GM21528 (cell line): ENCODE data around the gene SF1.

Source experiments
- ATAC-seq: cut with Tn5 transposase; IDR thresholded peaks from one replicate; pipeline ENCODE4 v1.9.1; 2021; ENCODE audit warnings: mild to moderate bottlenecking, moderate library complexity; ENCODE audit not compliant: unreplicated experiment, low FRiP score

The SF1 gene

GRCh38 chr11:64750361-64751054, 27.8 kb downstream of the SF1 start:
- no peak for ATAC-seq

- ATAC-seq, result no peak
Measured at GRCh38 chr11:64747961-64748665, 30.2 kb downstream of the SF1 start.

- no peak for ATAC-seq
Measured at GRCh38 chr11:64746486-64746885, 31.9 kb downstream of the SF1 start.

- ATAC-seq, result no peak
Measured at GRCh38 chr11:64745521-64746328, 32.6 kb downstream of the SF1 start.

- ATAC-seq, result no peak
Measured at GRCh38 chr11:64745189-64745520, 33.2 kb downstream of the SF1 start.

- ATAC-seq, result no peak
Measured at GRCh38 chr11:64744544-64745188, 33.7 kb downstream of the SF1 start.

- ATAC-seq, result no peak
Measured at GRCh38 chr11:64743591-64744543, 34.5 kb downstream of the SF1 start, which contains the start of gene RASGRP2. RASGRP2 (minus strand) TSS chr11:64744142; CDS start chr11:64742866, 1,276 bp downstream.

GRCh38 chr11:64742889-64743590, 35.3 kb downstream of the SF1 start:
- ATAC-seq, result no peak

GRCh38 chr11:64742087-64742888, 36.1 kb downstream of the SF1 start:
- ATAC-seq, result no peak

- no peak for ATAC-seq
Measured at GRCh38 chr11:64741375-64742086, 36.8 kb downstream of the SF1 start.

- no peak for ATAC-seq
Measured at GRCh38 chr11:64739871-64740270, 38.5 kb downstream of the SF1 start.

GRCh38 chr11:64736654-64737053, 41.7 kb downstream of the SF1 start:
- ATAC-seq, result no peak

GRCh38 chr11:64735725-64736259, 42.5 kb downstream of the SF1 start:
- no peak for ATAC-seq

GRCh38 chr11:64734811-64735724, 43.3 kb downstream of the SF1 start:
- no peak for ATAC-seq

GRCh38 chr11:64731601-64732000, 46.7 kb downstream of the SF1 start:
- ATAC-seq, result no peak

GRCh38 chr11:64729851-64730382, 48.4 kb downstream of the SF1 start:
- no peak for ATAC-seq
